22Rv1 (cell line): Measurements from ENCODE around the gene BBX.

ENCODE experiments used
- ZFX ChIP-seq: fragments of 450-650 bp; IDR thresholded peaks from 2 replicates; pipeline ENCODE4 v1.6.1; 2017; ENCODE audit warnings: antibody characterized with exemption, borderline replicate concordance
- TF ChIP-seq, protein P1 (sequence below): fragments of 450-650 bp; IDR thresholded peaks from 2 replicates; pipeline ENCODE4 v1.5.1; 2017; ENCODE audit warnings: mild to moderate bottlenecking

DNA sequence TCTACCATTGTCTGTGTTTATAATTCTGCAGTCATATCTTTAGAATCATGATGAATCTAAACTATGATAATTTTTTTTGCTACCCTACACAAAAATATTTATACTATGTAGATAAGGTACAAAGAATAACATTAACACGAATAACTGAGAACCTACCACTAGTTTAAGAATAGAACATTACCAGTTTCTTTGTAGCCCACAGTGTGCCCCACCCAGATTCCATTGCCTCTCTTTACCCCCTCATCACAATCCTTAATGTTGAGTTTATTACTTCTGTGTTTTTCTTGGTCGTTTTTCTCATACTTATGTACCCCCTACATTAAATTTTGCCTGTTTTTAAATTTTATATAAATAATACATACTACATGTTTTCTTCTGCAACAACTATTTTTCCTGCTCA lies 140.5 kb downstream of the BBX start:
- TF ChIP-seq, protein P1, sequence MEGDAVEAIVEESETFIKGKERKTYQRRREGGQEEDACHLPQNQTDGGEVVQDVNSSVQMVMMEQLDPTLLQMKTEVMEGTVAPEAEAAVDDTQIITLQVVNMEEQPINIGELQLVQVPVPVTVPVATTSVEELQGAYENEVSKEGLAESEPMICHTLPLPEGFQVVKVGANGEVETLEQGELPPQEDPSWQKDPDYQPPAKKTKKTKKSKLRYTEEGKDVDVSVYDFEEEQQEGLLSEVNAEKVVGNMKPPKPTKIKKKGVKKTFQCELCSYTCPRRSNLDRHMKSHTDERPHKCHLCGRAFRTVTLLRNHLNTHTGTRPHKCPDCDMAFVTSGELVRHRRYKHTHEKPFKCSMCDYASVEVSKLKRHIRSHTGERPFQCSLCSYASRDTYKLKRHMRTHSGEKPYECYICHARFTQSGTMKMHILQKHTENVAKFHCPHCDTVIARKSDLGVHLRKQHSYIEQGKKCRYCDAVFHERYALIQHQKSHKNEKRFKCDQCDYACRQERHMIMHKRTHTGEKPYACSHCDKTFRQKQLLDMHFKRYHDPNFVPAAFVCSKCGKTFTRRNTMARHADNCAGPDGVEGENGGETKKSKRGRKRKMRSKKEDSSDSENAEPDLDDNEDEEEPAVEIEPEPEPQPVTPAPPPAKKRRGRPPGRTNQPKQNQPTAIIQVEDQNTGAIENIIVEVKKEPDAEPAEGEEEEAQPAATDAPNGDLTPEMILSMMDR = no peak
- TF ChIP-seq ZFX = no peak
